ENCODE measurements around the gene IER5.
"Not testable (repeated sequence)": the region's sequence is repeated elsewhere in the genome, so short reads cannot be mapped to it uniquely, and the experiment has no call there.

IER5 gene

DNA sequence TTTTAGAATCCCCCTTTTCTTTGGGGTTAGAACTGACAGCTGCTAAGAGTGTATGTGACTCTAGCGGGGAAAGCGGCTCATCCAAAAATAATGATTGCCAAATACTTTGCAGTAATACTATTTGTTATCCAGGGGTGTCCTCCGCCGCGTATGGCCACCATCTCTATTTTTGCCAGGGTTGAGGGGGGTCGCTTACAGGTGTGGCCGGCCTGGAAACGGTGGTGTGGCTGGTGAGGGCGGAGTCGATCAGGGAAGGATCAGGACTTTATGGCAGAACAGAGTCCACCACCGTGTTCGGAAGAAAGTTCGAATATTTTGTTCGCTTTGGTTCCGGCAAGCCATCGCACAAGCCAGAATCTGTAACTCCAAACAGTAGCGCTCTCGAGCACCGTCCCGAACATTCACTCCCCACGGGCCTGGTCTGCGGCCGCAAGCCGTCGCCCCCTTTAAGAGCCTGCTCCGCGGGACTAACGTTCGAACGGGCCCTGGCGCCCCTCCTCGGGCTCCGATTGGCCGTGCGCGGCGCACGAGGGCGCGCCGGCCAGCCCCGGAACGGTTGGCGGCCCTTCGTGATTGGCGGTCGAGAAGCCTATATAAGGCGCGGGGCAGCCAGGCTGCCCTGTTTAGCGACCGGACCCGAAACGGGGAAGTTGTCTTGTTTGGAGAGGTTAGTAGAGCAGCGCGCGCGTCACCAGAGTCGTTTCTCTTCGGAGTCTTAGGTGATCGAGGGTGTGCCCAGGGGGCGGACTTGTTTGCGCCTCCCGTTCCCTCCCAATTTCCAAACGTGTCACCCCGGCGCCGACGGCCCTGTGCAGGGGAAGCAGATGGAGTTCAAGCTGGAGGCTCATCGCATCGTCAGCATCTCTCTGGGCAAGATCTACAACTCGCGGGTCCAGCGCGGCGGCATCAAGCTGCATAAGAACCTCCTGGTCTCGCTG is at the start of gene IER5:
Gene IER5, plus strand, starts transcription at position 622 of the 938 bp plus-strand sequence. Its CDS starts 203 bp downstream, at position 825.
- DNase-seq: peak; percentile 98

DNA sequence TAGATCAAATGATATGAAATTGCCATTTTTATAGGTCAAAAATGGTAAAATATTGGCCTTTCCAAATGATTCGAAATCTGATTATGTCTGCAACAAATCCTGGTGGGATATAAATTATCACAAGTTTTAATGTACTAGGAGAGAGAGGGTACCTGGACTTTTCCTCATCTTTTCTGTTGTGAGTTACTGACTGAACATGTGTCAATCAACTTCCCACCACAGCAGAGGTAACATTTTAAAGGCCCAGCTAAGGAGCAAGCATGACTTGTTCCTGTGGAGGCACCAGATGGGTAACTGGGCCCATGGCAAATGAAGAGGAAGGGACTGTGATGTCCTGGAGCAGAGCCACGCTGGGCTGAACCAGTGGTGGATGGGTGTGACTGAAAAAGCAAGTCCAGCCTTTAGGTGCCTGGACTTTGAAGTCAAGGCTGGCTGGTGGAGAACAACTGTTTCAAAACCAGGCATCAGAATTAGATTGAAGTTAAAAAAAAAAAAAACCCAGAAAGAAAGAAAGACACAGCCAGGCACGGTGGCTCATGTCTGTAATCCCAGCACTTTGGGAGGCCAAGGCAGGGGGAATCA is 48.1 kb upstream of the IER5 start:
- no peak for DNase-seq

DNA sequence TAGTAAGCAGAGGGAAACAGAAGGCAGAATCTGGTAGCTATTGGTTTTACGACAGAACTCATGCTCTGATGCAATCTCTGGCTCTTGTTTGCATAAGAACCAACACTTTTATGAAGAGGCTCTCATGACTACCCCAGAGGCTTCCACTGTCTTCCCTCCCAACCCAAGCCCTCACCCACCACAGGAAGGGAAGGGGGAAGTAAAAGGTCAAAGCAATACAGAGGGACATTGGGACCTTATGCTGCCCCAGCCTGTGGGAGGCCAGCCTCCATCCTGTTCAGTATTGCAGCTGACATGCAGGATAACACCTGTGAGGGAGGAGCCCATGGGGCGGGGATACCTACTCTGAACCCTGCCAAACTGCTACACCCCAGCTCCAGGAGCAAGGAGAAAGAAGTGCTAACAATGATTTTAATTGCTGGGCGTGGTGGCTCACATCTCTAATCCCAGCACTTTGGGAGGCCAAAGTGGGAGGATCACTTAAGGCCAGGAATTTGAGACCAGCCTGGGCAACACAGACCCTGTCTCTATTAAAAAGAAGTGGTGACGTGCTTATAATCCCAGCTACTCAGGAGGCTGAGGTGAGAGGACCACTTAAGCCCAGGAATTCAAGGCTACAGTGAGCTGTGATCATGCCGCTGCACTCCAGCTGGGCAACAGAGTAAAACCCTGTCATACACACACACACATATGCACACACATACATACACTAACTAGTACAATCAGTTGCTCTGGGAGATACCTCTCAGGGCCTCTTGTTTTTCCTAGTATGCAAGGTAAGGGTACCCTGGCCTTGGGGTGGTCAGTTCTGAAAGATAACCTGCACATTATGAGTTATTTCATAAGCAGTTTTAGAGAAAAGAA is 45.2 kb upstream of the IER5 start:
- DNase-seq: peak; percentile 89

DNA sequence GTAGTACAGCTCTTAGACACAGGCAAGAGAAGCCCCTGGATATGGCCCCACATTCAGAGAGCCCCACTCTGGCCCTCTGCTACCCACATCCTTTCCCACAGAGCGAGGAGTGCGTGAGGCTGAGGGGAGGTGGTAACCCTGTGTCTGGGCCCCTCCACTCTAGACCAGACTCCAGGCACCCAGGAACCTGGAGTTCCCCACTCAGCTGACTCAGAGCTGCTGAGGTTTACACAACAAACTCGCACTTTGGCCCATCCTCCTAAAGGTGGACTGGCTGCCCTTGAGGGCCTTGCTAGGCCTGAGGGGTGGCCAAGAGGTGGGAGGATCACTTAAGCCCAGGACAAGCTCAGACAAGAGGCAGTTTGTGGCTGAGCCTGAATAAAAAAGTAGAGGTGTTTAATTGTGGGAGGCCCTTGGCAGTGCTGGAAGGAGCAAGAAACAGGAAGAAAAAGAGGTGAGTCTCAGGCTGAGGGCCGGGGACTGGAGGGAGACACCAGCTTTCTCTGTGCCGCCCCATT is 44.0 kb upstream of the IER5 start:
- no peak for DNase-seq

DNA sequence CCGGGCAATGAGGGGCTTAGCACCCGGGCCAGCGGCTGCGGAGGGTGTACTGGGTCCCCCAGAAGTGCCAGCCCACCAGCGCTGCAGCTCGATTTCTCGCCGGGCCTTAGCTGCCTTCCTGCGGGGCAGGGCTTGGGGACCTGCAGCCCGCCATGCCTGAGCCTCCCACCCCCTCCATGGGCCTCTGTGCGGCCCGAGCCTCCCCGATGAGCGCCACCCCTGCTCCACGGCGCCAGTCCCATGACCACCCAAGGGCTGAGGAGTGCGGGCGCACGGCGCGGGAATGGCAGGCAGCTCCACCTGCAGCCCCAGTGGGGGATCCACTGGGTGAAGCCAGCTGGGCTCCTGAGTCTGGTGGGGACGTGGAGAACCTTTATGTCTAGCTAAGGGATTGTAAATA is 42.6 kb upstream of the IER5 start:
- DNase-seq: not testable (repeated sequence)

DNA sequence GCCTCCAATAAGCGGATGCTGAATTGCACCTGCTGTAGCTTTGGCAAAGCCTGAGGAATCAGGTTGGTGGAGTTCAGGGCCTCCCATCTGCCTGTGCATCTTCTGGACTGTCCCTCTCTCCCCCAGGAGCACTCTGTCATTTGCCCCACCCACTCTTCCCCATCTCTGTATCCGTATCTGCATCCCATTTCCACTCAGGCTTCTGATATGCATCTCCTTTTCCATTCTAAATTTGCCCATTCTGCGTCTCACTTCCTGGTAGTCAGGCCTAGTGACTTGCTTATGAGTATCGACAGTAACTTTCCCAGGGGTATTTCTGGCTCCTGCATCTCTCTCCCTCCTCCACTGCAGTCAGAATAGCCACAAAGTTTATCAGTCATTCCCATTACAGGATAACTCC is 39.1 kb upstream of the IER5 start:
- no peak for DNase-seq

DNA sequence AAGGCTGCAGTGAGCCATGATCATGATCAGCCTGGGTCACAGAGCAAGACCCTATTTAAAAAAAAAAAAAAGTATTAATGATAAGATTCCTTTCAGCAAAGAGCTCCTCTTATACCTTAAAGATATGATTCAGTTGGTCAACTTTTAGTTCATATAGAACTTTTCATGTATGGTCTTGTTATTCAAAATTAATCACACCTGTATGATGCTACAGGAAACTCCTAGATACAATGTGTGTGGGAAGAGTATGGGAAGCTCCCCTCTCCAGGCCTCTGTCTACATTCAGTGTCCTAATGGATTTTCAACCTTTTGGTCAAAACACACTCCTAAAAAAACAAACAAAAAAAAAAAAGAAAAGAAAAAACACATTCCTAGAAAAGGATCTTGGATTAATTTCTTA is 37.6 kb upstream of the IER5 start:
- DNase-seq: no peak

DNA sequence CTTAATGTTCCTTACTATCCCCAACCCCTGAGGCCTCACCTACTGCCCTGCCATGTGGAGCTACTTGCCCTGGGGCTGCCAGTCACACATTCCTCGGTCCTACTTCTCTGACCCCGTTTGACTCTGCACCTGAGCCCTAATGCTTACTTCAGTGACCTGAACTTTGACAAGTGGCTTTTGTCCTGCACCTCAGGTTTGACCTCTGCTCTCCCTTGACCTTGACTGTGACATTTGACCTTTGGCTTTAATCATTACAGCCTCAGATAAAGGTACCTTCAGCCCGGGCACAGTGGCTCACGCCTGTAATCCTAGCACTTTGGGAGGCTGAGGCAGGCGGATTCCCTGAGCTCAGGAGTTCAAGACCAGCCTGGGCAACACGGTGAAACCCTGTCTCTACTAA is 31.9 kb upstream of the IER5 start:
- DNase-seq: no peak

DNA sequence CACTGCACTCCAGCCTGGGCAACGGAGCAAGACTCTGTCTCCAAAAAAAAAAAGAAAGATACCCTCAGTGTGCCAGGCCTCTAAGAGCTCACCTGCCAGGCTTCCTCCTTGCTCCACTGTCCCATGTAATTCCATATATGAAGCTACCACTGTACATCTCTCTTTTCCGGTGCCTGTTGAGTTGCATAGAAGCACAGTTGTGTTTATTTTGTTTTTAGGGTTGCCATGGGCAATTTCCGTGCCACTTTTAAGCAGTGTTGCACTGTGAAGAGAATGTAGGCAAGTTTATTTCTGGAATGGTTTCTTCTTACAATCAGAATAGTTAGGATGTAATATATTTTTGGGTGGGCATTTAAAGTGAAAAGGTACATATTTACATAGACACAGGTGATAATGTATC is 31.4 kb upstream of the IER5 start:
- DNase-seq: peak; percentile 96

DNA sequence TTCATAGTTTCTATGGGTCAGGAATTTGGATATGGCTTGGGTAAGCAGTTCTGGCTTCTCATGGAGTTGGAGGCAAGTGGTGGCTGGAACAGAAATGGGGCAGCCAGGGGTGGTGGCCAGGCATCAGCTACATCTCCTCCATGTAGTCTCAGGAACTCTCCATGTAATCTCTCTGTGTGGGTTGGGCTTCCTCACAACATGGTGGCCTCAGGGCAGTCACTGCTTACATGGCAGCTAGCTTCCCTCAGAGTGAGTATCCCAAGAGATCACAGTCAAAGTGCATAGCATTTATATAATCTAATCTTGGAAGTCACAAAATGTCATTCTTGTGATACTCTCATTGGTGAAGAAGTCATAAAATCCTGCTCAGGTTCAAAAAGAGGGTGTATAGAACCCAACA is 29.1 kb upstream of the IER5 start:
- DNase-seq: no peak

DNA sequence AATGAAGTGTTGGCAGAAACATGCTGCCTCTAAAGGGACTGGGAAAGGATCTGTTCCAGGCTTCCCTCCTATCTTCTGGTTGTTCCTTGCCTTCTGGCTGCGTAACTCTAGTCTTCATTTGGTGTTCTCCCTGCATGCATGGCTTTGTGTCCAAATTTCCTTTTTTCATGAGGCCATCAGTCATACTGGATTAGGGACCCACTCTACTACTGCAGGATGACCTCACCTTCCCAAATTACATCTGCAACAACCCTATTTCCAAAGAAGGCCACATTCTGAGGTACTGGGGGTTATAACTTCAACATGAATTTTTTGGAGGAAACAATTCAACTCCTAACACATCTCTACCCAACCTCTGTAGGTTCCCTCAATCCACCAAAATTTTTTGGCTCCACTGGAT is 28.4 kb upstream of the IER5 start:
- DNase-seq: no peak

DNA sequence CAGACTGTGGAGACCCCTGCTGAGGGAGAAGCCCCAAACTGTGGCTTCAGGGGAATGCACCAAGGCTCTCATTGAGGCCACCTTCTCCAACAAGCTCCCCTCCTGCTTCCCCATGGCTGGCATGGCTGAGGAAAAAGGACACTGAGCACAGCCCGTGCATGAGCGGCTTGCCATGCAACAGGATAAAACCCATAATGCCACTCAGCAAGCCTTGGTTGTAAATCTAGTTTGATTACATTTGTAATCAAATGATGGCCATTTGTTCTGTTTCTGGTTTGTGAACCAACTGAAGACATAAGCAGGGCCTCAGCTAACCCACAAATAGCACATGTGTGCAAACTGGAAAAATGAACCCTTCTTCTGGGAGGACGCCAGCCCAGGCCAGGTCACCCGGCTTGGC is 27.6 kb upstream of the IER5 start:
- not testable (repeated sequence) for DNase-seq

DNA sequence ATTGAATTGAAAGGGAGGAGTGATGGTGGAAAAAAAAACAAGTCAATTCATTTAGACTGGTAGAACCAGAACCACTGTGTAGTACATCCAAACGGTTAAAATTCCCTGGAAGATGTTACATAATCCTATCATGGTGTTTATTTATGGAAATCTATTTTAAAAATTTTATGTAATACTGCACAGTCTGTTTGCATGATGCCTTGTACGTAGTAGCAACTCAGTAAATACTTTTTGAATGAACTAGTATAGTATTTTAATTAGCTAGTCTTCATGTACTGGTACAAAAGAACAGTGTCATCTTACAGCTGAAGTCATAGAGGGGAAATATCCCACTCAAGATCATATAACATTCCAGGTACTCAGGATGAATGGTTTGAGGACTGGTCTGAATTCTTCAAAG is 27.0 kb upstream of the IER5 start:
- no peak for DNase-seq

DNA sequence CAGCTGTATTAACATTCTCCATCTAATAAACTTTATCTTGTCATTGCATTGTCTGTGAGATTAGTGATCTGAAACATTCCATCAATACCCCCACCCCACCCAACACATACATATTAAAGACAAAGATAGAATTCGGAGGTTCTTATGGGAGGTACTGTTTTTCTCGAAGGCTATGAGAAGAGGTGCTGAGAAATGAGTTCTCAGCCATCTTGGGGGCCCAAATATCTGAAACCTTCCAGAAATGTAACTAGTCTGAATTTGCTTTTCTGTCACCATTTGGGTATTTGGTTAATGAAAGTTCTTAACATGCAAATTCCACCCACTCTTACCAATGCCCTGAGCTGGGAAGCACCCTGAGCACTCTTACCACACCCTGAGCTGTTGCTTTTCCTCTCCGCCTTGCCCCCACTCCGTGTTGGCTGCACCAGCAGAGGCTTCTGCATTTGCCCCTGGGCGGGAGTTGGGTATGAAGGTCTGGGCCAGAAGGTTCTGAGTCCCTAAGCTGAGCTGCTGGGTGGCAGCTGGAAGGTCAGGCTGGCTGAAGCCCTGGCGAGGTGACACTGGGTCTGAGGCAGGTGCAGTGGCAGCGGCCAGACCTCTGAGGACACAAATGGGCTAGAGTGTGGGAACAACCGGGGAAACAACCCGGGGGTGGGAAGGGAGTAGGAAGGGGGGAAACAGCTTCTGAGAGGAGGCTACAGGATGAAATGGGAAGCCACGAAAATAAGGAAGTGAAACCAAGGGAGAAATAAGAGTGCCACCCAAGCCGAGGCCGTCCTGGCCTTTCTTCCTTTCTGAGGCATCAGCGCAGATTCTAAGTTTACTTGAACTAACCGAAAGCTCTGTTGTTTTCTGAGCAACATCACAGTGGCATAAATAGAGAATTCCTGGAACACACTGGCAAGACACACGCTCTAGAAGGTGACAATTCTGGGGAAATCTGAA is 26.3 kb upstream of the IER5 start:
- no peak for DNase-seq

DNA sequence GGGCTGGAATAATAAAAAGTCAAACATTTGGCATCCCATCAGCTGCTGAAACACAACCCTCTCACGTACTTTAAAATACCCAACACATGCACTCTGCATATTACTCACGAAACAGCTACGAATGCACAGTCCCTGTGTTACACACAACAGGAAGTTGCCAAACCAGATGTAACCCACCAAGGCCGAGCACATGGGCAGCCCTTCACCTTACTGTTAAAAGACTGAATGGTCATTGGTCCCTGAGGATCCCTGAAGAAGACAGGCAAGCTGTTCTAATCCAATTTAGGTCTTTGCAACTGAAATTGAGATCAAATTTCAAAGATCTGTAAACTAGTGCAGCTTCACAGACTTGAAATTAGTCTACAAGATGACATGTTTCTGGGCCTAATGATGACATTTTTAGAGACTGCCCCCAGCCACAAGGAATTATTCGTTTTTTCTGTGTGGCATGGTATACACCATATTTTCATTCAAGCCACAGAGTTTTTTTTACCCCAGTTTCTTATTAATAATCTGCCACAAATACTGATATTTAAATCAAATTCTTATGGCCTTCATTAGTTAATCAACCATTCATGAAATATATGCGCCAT is 25.6 kb upstream of the IER5 start:
- DNase-seq: no peak

DNA sequence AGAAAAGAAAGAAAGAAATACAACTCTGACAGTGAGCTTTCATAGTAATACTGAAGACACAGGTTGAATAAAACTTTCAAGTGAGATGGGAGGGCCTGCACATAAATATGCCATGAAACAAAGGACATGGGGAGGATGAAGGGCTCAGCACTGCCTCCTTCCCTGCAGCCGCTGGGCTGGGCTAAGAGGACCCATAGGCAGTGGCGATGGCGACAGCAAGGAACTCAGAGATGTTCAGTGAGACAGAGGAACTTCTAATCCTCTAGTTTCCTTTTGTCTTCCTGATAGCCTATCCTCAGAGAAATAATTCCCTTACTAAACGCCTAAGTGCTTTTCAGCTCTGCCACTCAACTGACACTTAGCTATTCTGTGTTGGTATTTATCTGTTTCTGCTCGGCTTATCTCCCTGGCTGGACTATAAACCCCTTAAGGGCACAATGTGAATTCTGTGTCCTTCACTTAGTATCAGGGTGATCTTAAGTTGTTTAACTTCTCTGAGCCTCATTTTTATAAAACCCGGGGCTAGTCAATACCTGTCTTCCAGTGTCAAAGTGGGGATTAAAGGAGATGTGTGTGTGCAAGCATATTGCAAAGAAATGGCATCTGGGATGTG is 24.4 kb upstream of the IER5 start:
- no peak for DNase-seq

DNA sequence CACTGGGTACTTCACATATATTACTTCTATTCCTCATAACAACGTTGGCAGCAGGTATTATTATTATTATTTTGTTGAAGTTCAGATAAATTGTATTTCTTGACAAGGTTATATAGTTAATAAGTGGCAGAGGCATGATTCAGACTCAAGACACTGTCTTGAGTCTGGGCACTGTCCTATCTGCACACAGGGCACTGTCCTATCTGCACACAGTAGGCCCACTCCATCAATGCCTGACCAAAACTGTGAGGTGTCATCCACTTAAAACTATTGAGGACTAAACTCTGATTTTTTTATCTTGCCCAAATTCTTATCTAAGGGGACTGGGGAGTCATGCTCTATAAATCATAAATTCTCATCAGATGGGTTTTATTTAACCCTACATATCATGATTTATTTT is 23.8 kb upstream of the IER5 start:
- DNase-seq: no peak

DNA sequence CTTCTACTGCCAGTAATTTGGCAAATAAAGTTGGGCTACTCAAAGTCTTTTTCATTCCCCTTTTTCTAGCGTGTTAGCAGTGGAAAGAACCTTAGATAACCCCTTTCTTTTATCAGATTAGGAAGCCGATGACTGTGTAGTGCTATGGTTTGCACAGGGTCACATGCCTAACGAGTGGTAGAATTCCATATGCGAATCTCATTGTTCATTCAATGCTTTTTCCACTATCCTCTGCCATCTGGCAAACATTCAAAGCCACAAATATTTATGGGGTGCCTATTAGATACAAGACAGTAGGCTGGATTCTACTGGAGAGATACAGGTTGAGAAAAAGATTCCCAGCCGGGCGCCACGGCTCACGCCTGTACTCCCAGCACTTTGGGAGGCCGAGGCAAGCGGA is 14.9 kb upstream of the IER5 start:
- peak; percentile 78 for DNase-seq

DNA sequence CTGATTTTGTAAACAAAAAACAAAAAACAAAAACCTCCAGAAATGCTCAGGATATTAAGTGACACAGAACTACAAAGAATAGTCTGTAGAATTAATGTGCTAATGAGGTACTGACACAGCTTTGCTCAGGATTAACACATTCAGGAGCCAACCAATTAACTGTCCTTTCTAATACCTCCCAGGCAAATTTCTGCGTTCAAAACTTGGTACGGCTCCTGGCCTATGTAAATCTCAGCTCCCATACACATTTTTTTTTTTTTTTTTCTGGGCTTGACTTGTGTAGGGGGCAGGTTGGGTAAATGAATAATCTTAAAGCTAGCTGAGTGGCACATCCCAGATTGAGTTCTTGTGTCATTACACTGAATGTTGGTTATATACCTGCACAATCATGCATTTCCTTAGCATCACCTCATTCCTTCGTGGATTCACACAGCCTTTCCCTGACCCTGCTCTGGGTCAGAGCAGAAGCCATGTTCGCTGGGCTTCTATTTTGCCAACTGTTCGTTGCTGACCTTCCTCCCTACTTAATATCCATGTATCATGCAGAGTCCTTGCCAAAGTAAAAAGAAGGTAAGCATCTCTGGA is 12.6 kb upstream of the IER5 start:
- DNase-seq: no peak

DNA sequence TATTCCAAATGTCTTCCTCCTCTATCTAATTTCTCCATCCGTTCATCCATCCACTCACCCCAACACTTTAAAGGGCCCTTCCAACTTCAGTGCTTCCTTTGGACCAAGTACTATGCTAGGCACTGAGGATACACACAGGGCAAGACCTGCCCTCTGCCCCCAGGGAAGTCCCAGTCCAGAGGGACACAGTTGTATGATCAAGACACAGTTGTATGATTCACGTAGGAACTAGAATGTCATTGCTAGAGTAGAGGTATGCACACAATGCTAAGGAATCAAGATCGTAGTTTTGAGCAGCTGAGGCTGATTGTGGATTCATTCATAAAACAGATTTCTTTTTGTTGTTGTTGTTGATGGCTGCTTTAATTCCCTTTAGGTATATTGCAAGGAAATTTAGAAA is 11.6 kb upstream of the IER5 start:
- DNase-seq: no peak

Data from DMS153 (cell line).